Measurements from ENCODE around the gene ABCD2.

GRCh38 chr12:39505554-39505953, 114.0 kb downstream of the ABCD2 start:
- TF ChIP-seq EZH2 (IDR thresholded peaks at IDR 0.05) (no peak), POLR2A (IDR thresholded peaks at IDR 0.05; ENCODE audit: borderline replicate concordance, extremely low read depth, insufficient read depth, insufficient read length) (no peak), CEBPB (IDR thresholded peaks at IDR 0.05; ENCODE audit: low read depth) (no peak), POLR2AphosphoS5 (IDR thresholded peaks at IDR 0.05; ENCODE audit: low read depth, low read length) (no peak), REST (IDR thresholded peaks at IDR 0.05; ENCODE audit: low read depth) (no peak), SP1 (IDR thresholded peaks at IDR 0.05; ENCODE audit: low read depth) (no peak), RAD21 (IDR thresholded peaks at IDR 0.05; ENCODE audit: low read depth) (no peak), MAX (IDR thresholded peaks at IDR 0.05) (no peak)
- TF ChIP-seq, protein P1, sequence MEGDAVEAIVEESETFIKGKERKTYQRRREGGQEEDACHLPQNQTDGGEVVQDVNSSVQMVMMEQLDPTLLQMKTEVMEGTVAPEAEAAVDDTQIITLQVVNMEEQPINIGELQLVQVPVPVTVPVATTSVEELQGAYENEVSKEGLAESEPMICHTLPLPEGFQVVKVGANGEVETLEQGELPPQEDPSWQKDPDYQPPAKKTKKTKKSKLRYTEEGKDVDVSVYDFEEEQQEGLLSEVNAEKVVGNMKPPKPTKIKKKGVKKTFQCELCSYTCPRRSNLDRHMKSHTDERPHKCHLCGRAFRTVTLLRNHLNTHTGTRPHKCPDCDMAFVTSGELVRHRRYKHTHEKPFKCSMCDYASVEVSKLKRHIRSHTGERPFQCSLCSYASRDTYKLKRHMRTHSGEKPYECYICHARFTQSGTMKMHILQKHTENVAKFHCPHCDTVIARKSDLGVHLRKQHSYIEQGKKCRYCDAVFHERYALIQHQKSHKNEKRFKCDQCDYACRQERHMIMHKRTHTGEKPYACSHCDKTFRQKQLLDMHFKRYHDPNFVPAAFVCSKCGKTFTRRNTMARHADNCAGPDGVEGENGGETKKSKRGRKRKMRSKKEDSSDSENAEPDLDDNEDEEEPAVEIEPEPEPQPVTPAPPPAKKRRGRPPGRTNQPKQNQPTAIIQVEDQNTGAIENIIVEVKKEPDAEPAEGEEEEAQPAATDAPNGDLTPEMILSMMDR (IDR thresholded peaks at IDR 0.05 in 2 of 3, conservative IDR thresholded peaks at IDR 0.05 in 1 of 3; ENCODE audit: borderline replicate concordance in 1 of 3, insufficient read depth in 1 of 3, low read depth in 2 of 3, low read length in 2 of 3), result no peak
- TF ChIP-seq, protein P2, sequence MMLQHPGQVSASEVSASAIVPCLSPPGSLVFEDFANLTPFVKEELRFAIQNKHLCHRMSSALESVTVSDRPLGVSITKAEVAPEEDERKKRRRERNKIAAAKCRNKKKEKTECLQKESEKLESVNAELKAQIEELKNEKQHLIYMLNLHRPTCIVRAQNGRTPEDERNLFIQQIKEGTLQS (IDR thresholded peaks at IDR 0.05), result no peak
